Testis (tissue), 2 donors: Measurements from ENCODE around the gene IKZF3.

Experiments used
- POLR2A ChIP-seq: fragments of 450-650 bp; IDR thresholded peaks from one replicate; pipeline ENCODE4 v1.6.1; 2017; ENCODE audit warnings: antibody characterized with exemption, mild to moderate bottlenecking, moderate library complexity
- TF ChIP-seq, protein P1 (sequence below), 3 experiments: fragments of 450-650 bp in 2 of 3; fragments of 200-600 bp in 1 of 3; sonication (generic) in 1 of 3; IDR thresholded peaks; one replicate each; pipeline ENCODE4 v1.5.1; 2016 to 2019; ENCODE audit warnings: antibody characterized with exemption in 3 of 3, mild to moderate bottlenecking in 2 of 3, moderate library complexity in 1 of 3

DNA sequence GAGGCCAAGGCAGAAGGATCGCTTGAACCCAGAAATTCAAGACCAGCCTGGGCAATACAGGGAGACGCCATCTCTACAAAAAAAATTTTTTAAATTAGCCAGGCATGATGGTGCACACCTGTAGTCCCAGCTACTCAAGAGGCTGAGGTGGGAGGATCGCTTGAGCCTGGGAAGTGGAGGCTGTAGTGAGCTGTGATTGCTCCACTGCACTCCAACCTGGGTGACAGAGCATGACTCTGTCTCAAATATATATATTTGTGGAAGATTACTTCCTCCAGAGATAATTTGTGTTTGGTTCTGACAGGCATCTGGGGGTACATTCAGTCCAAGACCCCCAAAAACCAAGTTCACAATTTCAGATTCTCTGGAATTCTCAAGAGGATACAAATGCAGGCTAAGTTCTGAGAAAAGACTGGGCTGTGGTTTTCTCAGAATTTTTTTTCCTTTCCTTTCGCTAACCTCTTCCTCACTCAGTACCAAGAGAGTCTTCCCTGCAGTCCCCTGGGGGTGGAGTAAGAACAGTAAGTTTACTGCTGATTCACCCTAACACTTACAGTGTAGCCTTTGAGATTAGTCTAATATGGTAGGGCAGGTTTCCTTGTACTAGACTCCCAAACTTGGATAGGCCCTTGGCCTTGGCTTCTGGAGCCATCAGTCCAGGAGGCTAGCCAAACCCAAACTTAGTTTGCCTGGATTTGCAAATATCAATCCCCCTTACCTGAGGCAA is 39.2 kb upstream of the IKZF3 start:
- TF ChIP-seq, protein P1, sequence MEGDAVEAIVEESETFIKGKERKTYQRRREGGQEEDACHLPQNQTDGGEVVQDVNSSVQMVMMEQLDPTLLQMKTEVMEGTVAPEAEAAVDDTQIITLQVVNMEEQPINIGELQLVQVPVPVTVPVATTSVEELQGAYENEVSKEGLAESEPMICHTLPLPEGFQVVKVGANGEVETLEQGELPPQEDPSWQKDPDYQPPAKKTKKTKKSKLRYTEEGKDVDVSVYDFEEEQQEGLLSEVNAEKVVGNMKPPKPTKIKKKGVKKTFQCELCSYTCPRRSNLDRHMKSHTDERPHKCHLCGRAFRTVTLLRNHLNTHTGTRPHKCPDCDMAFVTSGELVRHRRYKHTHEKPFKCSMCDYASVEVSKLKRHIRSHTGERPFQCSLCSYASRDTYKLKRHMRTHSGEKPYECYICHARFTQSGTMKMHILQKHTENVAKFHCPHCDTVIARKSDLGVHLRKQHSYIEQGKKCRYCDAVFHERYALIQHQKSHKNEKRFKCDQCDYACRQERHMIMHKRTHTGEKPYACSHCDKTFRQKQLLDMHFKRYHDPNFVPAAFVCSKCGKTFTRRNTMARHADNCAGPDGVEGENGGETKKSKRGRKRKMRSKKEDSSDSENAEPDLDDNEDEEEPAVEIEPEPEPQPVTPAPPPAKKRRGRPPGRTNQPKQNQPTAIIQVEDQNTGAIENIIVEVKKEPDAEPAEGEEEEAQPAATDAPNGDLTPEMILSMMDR (IDR thresholded peaks at IDR 0.05): no peak
- TF ChIP-seq POLR2A: no peak
